ENCODE data around the gene FAM83B.

DNA sequence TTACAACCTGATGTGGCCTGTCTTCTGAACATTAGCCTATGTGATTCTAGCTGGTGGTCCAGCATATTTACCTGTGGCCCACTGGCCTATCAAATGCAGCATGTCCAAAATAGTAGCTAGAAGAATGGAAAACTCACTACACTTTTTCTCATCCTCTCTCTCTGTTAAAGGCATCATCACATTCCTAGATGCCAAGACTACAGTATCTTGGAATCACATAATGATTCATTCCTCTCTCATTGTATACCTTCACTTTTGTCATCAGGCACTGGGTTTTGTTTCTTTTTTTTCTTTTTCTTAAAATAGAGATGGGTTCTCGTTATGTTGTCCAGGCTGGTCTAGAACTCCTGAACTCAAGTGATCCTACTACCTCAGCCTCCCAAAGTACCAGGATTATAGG lies 45.0 kb downstream of the FAM83B start:
- TF ChIP-seq, protein P1, sequence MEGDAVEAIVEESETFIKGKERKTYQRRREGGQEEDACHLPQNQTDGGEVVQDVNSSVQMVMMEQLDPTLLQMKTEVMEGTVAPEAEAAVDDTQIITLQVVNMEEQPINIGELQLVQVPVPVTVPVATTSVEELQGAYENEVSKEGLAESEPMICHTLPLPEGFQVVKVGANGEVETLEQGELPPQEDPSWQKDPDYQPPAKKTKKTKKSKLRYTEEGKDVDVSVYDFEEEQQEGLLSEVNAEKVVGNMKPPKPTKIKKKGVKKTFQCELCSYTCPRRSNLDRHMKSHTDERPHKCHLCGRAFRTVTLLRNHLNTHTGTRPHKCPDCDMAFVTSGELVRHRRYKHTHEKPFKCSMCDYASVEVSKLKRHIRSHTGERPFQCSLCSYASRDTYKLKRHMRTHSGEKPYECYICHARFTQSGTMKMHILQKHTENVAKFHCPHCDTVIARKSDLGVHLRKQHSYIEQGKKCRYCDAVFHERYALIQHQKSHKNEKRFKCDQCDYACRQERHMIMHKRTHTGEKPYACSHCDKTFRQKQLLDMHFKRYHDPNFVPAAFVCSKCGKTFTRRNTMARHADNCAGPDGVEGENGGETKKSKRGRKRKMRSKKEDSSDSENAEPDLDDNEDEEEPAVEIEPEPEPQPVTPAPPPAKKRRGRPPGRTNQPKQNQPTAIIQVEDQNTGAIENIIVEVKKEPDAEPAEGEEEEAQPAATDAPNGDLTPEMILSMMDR (IDR thresholded peaks at IDR 0.05 in 4 of 5, conservative IDR thresholded peaks at IDR 0.05 in 1 of 5), result no peak
- no peak for TF ChIP-seq POLR2A (IDR thresholded peaks at IDR 0.05)
